Upper lobe of right lung (tissue), 1 donor: ENCODE measurements around the gene KSR1. TPM values are rescaled to one million over a fixed set of nuclear protein-coding genes. Genes with fewer than 3 reads are reported as not detected.
"Not testable (repeated sequence)": the region's sequence is repeated elsewhere in the genome, so short reads cannot be mapped to it uniquely, and the experiment has no call there.

ENCODE experiments used
- ATAC-seq: fragments of 200-7000 bp; cut with Tn5 transposase; one replicate; pipeline ENCODE4 v1.9.1; 2020; ENCODE audit warnings: mild to moderate bottlenecking, moderate library complexity
- DNase-seq: peaks from one replicate; pipeline ENCODE4 v3.0.0-alpha.2; 2020
- H3K27ac ChIP-seq: fragments of 200-600 bp; one replicate; pipeline ENCODE4 v1.8.0; 2022
- H3K27me3 ChIP-seq: fragments of 200-600 bp; one replicate; pipeline ENCODE4 v1.8.0; 2022; ENCODE audit warnings: mild to moderate bottlenecking
- H3K36me3 ChIP-seq: fragments of 200-600 bp; one replicate; pipeline ENCODE4 v1.8.0; 2022
- H3K4me1 ChIP-seq: fragments of 200-600 bp; one replicate; pipeline ENCODE4 v1.8.0; 2022
- H3K4me3 ChIP-seq: fragments of 200-600 bp; one replicate; pipeline ENCODE4 v1.8.0; 2022; ENCODE audit warnings: mild to moderate bottlenecking
- H3K9me3 ChIP-seq: fragments of 200-600 bp; one replicate; pipeline ENCODE4 v1.8.0; 2022
- CTCF ChIP-seq: fragments of 200-600 bp; IDR thresholded peaks from one replicate; pipeline ENCODE4 v1.8.0; 2022; ENCODE audit warnings: antibody characterized with exemption
- intact Hi-C: fragments of 100-400 bp; cut with DNase I; formaldehyde crosslinking; loops from one replicate; pipeline ENCODE4 v1.11.0; 2022
- total RNA-seq: library from RNA; stranded (reverse); fragmentation: NEBNext Ultra II Directional; extraction: Animal tissue kit (Norgen Biotek cat#: 25700); gene quantifications from one replicate; pipeline ENCODE4 v1.2.1, GENCODE V29; 2021
- donor health status: DM: no; HTN: yes; CAD: no; lungs with severe emphysema.

Gene KSR1
- total RNA-seq, 1 donor from 2014 or later: 52.5 TPM

GRCh38 chr17:27461192-27461859, 5.1 kb downstream of the KSR1 start:
- no peak overlapping the region for H3K27ac ChIP-seq
- H3K4me3 ChIP-seq: no peak overlapping the region
- H3K36me3 ChIP-seq: no peaks in the 10 kb centered on the region
- intact Hi-C loops: no loop called here
- peaks cover 42% of the 10 kb centered on the region for H3K4me1 ChIP-seq
- ATAC-seq (peak; percentile 71), DNase-seq (no peak)
- no peak for TF ChIP-seq CTCF
- H3K9me3 ChIP-seq: no peaks in the 10 kb centered on the region
- no peaks in the 10 kb centered on the region for H3K27me3 ChIP-seq

- Histone ChIP-seq H3K36me3 (no peaks in the 10 kb centered on the region), H3K4me3 (no peak overlapping the region), H3K9me3 (no peaks in the 10 kb centered on the region), H3K27ac (no peak overlapping the region), H3K4me1 (peaks cover 50% of the 10 kb centered on the region), H3K27me3 (no peaks in the 10 kb centered on the region)
- ATAC-seq: no peak
- intact Hi-C loops: no loop called here
- DNase-seq: no peak
- TF ChIP-seq CTCF: no peak
Measured at GRCh38 chr17:27462149-27462548, 5.9 kb downstream of the KSR1 start.

- Histone ChIP-seq H3K9me3 (no peaks in the 10 kb centered on the region), H3K36me3 (no peaks in the 10 kb centered on the region), H3K4me3 (no peak overlapping the region), H3K27me3 (no peaks in the 10 kb centered on the region), H3K27ac (no peak overlapping the region), H3K4me1 (peaks cover 51% of the 10 kb centered on the region)
- no peak for DNase-seq
- ATAC-seq: no peak
- intact Hi-C loops: no loop called here
- no peak for TF ChIP-seq CTCF
Measured at GRCh38 chr17:27462714-27463113, 6.5 kb downstream of the KSR1 start.

- TF ChIP-seq CTCF: no peak
- Histone ChIP-seq H3K27ac (no peak overlapping the region), H3K9me3 (no peaks in the 10 kb centered on the region), H3K4me1 (peaks cover 45% of the 10 kb centered on the region), H3K27me3 (no peaks in the 10 kb centered on the region), H3K4me3 (no peak overlapping the region), H3K36me3 (no peaks in the 10 kb centered on the region)
- no peak for ATAC-seq
- no peak for DNase-seq
- intact Hi-C loops: no loop called here
Measured at GRCh38 chr17:27463235-27463677, 7.0 kb downstream of the KSR1 start.

- H3K4me1 ChIP-seq: peaks cover 38% of the 10 kb centered on the region
- ATAC-seq, H3K36me3 ChIP-seq, H3K9me3 ChIP-seq, H3K4me3 ChIP-seq, H3K27ac ChIP-seq, DNase-seq, intact Hi-C loops, H3K27me3 ChIP-seq: not testable (repeated sequence)
Measured at GRCh38 chr17:27464019-27464418, 7.8 kb downstream of the KSR1 start.

GRCh38 chr17:27464431-27464830, 8.2 kb downstream of the KSR1 start:
- no peak for TF ChIP-seq CTCF
- ATAC-seq: no peak
- intact Hi-C loops: no loop called here
- H3K27ac ChIP-seq: no peak overlapping the region
- H3K27me3 ChIP-seq: no peaks in the 10 kb centered on the region
- H3K4me1 ChIP-seq: peaks cover 34% of the 10 kb centered on the region
- H3K4me3 ChIP-seq: no peak overlapping the region
- no peak for DNase-seq
- H3K9me3 ChIP-seq: no peaks in the 10 kb centered on the region
- no peaks in the 10 kb centered on the region for H3K36me3 ChIP-seq

GRCh38 chr17:27465875-27466274, 9.6 kb downstream of the KSR1 start:
- intact Hi-C loops, H3K4me3 ChIP-seq, DNase-seq, H3K9me3 ChIP-seq, ATAC-seq, H3K27me3 ChIP-seq, H3K36me3 ChIP-seq, H3K27ac ChIP-seq: not testable (repeated sequence)
- H3K4me1 ChIP-seq: peaks cover 23% of the 10 kb centered on the region
